Medulla oblongata (tissue), 1 donor: ENCODE data around the gene LPCAT3.
A peak's percentile ranks its signal among the peaks of the same experiment; 100 is the strongest.

Experiments used
- DNase-seq: peaks from one replicate; pipeline ENCODE4 v3.0.0-alpha.2; 2015; ENCODE audit errors: extremely low spot score

The LPCAT3 gene

GRCh38 chr12:6964605-6965025, 53.7 kb downstream of the LPCAT3 start:
- no peak for DNase-seq

DNA sequence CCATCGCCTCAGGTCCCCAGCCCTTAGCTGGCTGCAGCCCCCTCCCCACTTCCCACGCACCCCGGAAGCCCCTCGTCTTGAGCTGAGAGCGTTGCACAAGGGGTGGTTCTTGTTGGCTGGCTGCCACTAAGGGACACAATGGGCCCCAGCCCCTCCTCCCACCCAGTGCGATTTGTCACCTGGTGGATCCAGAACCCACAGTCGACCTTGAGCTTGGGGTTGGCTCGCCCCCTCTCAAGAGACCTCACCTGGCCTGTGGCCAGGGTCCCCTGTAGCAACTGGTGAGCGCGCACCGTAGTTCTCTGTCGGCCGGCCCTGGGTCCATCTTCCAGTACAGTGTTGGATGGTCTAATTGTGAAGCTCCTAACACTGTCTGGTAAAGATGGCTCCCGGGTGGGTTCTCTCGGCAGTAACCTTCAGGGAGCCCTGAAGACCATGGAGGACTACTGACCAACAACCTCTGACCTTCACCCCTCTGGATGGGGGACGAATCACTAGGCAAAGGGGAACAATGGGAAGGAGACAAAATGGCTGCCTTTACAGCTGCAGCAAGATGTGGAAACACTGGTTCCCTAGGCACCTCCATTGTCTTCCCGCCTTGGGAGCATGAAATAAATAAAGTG, 54.4 kb downstream of the LPCAT3 start:
- no peak for DNase-seq

GRCh38 chr12:6963016-6963731, 55.1 kb downstream of the LPCAT3 start:
- no peak for DNase-seq

- DNase-seq = no peak
Measured at GRCh38 chr12:6962285-6963015, 55.8 kb downstream of the LPCAT3 start.

- DNase-seq = peak; percentile 58
Measured at GRCh38 chr12:6961695-6962284, 56.5 kb downstream of the LPCAT3 start.

GRCh38 chr12:6961278-6961694, 57.0 kb downstream of the LPCAT3 start:
- DNase-seq = no peak

- no peak for DNase-seq
Measured at GRCh38 chr12:6960593-6961277, 57.5 kb downstream of the LPCAT3 start.

DNA sequence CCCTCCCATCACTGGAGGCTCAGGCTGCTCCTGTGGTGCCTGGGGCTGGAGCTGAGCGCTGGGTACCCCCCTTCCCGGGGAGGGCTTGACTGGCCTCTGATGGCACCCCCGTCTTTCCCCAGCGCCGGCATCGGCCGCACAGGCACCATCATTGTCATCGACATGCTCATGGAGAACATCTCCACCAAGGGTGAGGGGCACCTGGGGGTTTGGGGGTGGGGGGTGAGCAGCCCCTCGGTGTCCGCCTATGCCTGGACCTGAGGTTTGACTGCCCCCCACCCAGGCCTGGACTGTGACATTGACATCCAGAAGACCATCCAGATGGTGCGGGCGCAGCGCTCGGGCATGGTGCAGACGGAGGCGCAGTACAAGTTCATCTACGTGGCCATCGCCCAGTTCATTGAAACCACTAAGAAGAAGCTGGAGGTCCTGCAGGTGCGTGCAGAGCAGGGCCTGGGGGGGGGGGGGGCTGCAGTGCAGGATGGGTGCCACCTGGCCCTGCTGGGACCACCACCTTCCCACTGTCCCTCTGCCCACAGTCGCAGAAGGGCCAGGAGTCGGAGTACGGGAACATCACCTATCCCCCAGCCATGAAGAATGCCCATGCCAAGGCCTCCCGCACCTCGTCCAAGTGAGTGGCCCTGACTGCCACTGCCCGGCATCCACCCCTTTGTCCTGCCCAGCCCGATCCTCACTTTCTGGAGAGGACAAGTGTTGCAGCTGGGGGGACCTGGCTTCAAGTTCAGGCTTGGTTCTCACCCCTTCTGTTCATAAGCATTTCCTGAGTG, 58.3 kb downstream of the LPCAT3 start:
- no peak for DNase-seq

GRCh38 chr12:6959058-6959804, 59.0 kb downstream of the LPCAT3 start:
- peak; percentile 76 for DNase-seq

- DNase-seq = no peak
Measured at GRCh38 chr12:6958609-6959057, 59.6 kb downstream of the LPCAT3 start.

- no peak for DNase-seq
Measured at GRCh38 chr12:6957741-6958608, 60.3 kb downstream of the LPCAT3 start.

DNA sequence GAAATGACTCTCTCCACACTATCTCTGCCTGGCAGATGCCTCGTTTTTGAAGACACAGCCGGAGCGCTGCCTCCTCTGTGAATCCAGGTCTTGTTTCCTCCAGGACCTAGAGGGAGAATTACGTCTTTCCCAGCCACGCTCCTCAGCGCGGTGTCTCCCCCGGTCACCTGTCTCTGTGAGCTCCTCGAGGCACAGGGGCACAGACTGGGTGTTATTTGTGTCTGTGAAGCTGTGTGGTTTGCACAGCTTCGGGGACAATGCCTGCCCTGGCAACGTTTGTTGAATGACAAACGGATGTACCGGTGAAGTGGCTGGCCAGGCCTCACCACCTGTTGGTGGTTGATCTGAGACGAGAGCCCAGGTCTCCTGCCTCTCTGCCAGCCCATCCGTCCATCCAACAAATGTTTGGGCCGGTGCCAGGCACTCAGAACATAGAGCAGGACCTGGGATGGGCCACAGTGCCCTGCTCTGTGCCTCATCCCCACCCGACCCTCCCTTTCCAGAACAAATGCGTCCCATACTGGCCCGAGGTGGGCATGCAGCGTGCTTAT, 61.0 kb downstream of the LPCAT3 start:
- no peak for DNase-seq

GRCh38 chr12:6956021-6956727, 62.1 kb downstream of the LPCAT3 start:
- DNase-seq = no peak

- no peak for DNase-seq
Measured at GRCh38 chr12:6955108-6956020, 62.9 kb downstream of the LPCAT3 start.

GRCh38 chr12:6954316-6955107, 63.8 kb downstream of the LPCAT3 start:
- DNase-seq = no peak
